Gastroesophageal sphincter (tissue), 3 donors: Measurements from ENCODE around the gene PRKCSH.

Experiments used
- EP300 ChIP-seq: sonication (generic); formaldehyde crosslinking; IDR thresholded peaks from one replicate; pipeline ENCODE4 v1.6.1; 2017; ENCODE audit warnings: antibody characterized with exemption, mild to moderate bottlenecking
- POLR2A ChIP-seq, 2 donors: fragments of 450-650 bp; IDR thresholded peaks; one replicate each; pipeline ENCODE4 v1.6.1; 2017; ENCODE audit warnings: antibody characterized with exemption in 2 of 2, mild to moderate bottlenecking in 2 of 2, moderate library complexity in 1 of 2
- POLR2AphosphoS5 ChIP-seq: sonication (generic); formaldehyde crosslinking; IDR thresholded peaks from one replicate; pipeline ENCODE4 v1.6.1; 2017; ENCODE audit warnings: antibody characterized with exemption
- TF ChIP-seq, protein P1 (sequence below), 4 experiments: fragments of 200-600 bp in 2 of 4; fragments of 450-650 bp in 2 of 4; sonication (generic) in 1 of 4; IDR thresholded peaks; one replicate each; pipeline ENCODE4 v1.5.1; 2017 to 2019; ENCODE audit warnings: antibody characterized with exemption in 4 of 4, mild to moderate bottlenecking in 2 of 4, moderate library complexity in 2 of 4

GRCh38 chr19:11420429-11421370 is 14.7 kb upstream of the PRKCSH start:
- TF ChIP-seq, protein P1, sequence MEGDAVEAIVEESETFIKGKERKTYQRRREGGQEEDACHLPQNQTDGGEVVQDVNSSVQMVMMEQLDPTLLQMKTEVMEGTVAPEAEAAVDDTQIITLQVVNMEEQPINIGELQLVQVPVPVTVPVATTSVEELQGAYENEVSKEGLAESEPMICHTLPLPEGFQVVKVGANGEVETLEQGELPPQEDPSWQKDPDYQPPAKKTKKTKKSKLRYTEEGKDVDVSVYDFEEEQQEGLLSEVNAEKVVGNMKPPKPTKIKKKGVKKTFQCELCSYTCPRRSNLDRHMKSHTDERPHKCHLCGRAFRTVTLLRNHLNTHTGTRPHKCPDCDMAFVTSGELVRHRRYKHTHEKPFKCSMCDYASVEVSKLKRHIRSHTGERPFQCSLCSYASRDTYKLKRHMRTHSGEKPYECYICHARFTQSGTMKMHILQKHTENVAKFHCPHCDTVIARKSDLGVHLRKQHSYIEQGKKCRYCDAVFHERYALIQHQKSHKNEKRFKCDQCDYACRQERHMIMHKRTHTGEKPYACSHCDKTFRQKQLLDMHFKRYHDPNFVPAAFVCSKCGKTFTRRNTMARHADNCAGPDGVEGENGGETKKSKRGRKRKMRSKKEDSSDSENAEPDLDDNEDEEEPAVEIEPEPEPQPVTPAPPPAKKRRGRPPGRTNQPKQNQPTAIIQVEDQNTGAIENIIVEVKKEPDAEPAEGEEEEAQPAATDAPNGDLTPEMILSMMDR (IDR thresholded peaks at IDR 0.05): no peak
- no peak for TF ChIP-seq POLR2A (IDR thresholded peaks at IDR 0.05)
- no peak for TF ChIP-seq POLR2AphosphoS5
- TF ChIP-seq EP300: no peak
